NCI-H2196 treated with DMSO at 0.1 percent for 48 hours (cell line): Measurements from ENCODE around the gene MDFI.

Experiments used
- DNase-seq: peaks from one replicate; lab custom pipeline; 2025; ENCODE audit not compliant: unreplicated experiment; lab: John Stamatoyannopoulos, UW

The MDFI gene

DNA sequence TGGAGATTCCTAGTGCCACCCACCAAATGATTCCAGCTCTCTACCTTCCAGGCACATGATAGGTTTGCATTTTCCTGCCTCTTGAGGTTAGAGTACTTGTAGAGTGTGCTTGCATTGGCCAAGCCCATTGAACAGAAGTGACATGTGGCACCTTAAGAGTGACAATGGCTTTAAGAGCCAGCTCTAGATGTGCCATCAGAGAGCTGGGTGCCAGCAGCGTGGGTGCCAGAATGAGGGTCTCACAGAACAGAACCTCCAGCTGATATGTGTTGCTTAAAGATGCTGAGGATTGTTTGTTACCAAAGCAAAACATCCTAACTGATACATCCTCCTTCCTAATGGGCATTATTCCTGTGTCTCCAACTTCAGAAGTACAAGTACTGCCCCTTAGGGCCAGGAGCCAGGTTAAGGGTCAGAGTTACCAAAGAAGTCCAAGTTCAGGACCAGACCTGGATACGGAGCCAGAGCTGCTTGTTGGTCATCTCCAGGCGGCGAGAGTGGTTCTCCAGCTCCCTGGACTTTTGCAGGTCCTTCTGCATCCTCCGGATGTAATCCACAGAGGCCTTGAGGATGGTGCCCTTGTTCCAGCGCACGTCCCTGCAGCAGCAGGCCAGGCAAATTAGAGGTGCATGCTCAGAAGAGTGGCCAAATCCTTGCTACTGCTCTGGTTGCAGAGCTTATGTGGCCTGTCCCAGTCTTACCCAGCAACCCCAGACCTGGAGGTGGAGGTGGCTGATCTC is 47.5 kb downstream of the MDFI start:
- no peak for DNase-seq

GRCh38 chr6:41687501-41688175 is 49.4 kb downstream of the MDFI start:
- DNase-seq = no peak

- no peak for DNase-seq
These were observed 50.1 kb downstream of the MDFI start for GRCh38 chr6:41688256-41688965.

- DNase-seq = no peak
These were observed 51.1 kb downstream of the MDFI start for GRCh38 chr6:41689171-41690008.

GRCh38 chr6:41690541-41691330 is 52.5 kb downstream of the MDFI start:
- DNase-seq = no peak

DNA sequence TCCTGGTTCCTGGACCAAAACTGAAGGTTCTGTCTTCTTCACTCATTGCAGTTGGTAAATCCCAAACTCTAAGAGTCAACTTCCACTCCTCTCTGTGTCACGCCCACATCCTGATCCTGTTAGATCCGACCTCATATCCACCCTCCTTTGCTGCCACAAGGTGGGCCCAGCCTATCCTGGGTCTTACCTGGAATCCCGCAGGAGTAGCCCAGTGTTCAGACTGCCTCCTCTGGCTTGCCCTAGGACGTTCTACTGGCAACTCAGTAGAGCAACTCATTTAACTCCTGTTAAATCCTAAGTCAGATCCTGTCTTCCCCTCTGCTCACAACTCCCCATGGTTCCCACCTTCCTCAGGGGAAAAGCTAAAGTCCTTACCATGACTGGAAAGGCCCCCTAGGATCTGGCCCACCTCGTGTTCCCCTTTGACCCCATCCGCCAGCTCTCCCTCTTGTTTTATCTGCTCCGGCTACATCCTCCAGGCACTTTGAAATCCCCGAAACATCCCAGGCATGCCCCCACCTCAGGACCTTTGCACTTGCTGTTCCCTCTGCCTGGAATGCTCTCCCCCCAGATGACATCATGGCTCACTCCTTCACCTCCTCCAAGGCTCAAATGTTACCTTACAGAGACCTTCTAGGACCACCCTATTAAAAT is 53.3 kb downstream of the MDFI start:
- no peak for DNase-seq

- no peak for DNase-seq
These were observed 53.9 kb downstream of the MDFI start for GRCh38 chr6:41692080-41692675.

DNA sequence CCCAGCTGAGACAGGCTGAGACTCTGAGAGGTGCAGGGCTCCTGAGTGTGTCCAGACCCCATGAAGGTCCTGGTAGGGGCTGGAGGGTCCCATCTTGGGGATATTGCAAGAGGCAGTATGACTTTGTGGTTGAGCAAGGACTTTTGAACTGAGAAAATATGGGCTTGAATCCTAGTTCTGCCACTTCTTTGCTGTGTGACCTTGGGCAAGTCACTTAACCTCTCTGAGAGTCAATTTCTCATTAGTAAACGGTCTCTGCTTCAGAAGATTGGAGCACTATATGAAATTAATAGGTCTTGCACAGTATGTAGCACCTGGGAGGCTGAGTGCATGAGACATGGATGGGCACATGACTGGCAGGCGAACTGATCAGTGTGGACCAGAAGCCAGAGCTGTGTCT is 54.5 kb downstream of the MDFI start:
- no peak for DNase-seq

DNA sequence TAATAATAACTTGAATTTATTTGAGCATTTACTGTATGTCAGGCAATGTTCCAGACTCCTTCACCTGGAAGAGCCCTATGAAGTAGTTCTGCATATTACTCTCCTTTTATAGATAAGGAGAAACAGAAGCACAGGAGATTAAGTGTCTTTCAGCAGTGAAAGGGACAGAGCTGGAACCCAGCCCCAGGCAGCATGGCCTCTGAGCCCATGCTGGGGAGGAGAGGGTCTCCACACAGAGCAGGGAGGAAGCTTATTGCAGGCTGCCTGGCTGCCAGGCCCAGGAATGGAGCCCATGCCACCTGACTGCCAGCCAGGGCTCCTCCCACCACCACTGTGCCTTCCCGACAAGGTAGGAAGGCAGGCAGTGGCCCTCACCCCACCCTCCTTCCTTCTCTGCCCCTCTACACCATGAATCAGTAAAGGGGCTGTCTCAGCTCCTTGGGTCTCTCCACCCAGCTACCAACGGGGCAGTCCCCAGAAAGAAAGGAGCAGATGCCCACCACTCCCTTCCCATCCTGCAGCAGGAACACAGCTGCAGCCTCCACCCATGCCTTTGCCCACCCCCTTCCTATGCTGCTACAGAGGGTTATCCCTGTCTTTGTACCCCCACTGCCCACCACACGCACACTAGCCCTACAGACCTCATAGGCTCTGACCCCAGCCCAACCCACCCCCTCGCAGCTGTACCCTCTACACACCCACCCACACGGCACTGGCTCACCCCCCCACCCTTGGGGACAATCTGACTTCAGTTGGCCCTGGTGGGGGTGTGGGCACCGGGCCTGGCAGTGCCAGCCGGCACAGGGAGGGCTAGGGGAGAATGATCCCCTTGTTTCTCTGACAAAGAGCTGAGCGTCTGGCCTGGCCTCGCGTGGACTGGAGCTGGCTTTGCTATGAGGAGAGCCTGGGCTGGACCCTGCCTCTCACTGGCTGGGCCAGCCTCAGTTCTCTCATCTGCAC is 55.3 kb downstream of the MDFI start:
- DNase-seq = no peak

DNA sequence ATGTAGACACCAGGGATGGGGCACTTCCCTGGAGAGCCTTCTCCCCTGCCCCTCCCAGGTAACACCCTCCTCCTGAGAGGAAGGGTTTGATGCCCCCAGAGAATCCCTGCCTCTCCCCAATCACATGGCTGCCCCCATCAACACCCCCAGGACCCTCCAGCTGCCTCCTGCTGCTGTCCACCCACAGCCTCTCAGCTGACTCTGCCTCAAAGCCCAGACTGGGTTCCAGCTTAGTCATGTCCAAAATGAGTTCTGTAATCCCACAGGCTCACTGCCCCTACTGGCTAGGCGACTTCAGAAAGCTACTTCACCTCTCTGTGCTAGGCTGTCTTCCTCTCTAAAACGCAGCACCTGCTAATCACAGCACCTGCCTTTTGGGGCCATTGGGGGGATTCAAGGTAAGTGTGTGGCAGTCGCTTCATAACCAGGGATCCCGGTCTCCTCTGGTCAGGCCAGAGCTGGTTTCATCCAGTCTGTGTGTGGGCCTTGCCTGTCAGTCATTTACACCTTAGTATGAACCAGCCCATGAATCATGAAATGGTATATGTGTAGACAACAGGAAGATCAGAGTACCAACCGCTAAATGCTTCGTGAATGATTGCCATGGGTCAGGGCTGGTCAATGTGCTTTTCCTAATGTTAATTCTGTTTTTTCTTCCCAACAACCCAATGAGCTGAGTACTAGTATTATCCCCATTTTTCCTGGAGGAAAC is 56.7 kb downstream of the MDFI start:
- no peak for DNase-seq

GRCh38 chr6:41695825-41696224 is 57.6 kb downstream of the MDFI start:
- no peak for DNase-seq

GRCh38 chr6:41696788-41697187 is 58.5 kb downstream of the MDFI start:
- no peak for DNase-seq

- no peak for DNase-seq
These were observed 59.9 kb downstream of the MDFI start for GRCh38 chr6:41697861-41698781.

GRCh38 chr6:41699063-41699462 is 60.8 kb downstream of the MDFI start:
- no peak for DNase-seq

DNA sequence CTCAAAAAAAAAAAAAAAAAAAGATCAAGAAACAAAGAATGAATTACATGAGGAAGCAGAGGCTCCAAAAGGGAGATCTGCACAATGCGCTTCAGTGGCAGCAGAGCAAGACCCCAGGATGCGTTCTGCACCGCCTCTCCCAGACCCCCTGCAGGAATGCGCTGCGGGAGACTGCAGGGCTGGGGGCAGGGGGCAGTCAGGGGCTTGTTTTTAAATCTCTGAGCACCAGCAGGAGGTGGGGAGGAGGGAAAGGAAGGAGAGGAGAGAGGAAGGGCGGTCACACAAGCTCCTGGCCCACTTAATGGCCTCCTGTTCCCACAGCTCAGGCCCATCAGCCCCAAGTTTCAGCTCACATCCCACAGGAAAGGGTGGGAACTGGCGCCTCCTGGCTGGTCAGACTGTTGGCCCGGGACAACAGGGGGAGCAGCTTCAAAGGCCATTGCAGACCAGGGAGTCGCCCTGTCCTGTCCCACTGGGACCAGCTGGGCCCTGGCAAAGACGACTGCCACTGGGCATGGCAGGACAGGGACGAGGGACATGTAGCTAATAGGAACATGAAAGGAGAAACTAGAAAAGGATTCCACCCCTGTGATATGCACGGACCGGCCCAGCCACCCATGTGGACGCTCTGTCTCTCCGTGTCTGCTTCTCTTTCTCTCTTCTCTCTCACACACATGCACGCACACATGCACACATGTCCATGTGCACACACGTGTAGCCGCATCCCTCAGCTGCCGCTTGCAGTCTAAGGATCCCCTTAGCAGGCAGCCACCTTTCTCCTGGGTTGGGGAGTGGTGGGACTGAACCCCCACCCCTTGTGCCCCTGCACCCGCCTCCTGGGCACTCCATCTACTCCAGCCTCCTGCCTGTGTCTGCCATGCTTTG is 62.4 kb downstream of the MDFI start:
- no peak for DNase-seq
